ENCODE data around the gene ACAD8.
A peak's percentile ranks its signal among the peaks of the same experiment; 100 is the strongest.
"Not testable (repeated sequence)": the region's sequence is repeated elsewhere in the genome, so short reads cannot be mapped to it uniquely, and the experiment has no call there.

The ACAD8 gene

DNA sequence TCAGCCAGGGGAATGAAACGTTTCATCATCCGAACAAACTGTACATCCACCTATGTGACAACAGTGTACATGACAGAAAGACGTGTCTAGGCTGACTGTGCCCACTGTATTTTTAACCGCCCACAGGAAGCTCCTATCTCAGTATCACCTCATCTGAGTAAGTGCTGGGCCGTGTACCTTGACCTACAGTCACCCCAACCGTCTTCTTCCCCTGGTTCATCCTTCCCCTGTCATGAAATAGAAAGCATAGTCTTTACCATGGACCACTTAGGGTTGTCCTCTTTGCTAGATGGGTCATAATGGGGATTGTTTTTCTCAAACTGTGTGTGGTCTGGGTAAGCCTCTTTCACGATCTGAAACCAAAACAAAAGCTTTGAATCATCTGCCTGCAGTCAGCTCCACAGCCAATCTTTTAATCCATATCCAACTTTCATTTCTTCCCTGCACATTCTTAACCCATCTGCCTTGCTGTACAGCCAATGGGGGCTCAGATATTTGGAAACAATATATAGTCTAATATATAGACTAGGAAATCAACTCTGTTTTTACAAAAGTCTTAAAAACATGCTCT lies 4.4 kb upstream of the ACAD8 start:
- no peak for DNase-seq (ENCODE audit: low read depth)
- TF ChIP-seq, protein P1, sequence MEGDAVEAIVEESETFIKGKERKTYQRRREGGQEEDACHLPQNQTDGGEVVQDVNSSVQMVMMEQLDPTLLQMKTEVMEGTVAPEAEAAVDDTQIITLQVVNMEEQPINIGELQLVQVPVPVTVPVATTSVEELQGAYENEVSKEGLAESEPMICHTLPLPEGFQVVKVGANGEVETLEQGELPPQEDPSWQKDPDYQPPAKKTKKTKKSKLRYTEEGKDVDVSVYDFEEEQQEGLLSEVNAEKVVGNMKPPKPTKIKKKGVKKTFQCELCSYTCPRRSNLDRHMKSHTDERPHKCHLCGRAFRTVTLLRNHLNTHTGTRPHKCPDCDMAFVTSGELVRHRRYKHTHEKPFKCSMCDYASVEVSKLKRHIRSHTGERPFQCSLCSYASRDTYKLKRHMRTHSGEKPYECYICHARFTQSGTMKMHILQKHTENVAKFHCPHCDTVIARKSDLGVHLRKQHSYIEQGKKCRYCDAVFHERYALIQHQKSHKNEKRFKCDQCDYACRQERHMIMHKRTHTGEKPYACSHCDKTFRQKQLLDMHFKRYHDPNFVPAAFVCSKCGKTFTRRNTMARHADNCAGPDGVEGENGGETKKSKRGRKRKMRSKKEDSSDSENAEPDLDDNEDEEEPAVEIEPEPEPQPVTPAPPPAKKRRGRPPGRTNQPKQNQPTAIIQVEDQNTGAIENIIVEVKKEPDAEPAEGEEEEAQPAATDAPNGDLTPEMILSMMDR (conservative IDR thresholded peaks at IDR 0.05; ENCODE audit: low read length) = no peak
- H3K4me3 ChIP-seq (ENCODE audit: low read length) = no peak overlapping the region

DNA sequence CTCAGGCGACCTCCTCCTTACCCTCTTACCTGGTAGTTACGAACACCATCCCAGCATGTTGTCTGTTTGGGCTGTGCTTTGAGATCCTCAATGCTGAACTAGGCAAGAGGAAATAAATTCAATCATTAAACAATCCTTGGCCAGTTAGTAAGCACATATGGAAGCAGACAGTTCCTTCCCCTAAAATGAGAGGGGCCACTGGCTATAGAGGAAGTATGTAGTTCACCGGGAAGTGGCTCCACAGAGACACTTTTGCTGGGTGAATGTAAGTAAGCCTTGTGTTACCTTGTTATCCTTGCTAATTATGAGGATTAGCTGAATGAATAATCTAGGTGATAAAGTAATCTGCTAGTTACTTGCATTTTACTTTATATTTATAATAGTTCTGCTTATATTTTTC lies 3.1 kb upstream of the ACAD8 start:
- TF ChIP-seq, protein P1 (conservative IDR thresholded peaks at IDR 0.05; ENCODE audit: low read length) = no peak
- DNase-seq (ENCODE audit: low read depth) = no peak
- no peak overlapping the region for H3K4me3 ChIP-seq (ENCODE audit: low read length)

DNA sequence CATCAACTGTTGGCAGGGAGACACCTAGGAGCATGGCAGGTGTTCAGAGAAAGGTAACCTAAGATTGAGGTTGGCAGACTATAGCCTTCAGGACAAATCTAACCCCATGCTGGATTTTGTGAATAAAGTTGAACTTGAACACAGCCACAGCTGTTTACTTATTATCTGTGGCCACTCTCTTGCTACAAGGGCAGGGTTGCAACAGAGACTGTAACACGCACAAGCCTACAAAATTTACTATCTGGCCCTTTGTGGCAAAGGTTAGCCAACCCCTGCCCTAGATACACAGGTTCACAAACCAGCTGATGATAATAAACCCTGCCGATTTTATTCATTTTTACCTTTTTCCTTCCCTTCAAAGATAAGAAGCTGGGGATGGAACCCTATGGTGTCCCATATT lies 2.7 kb upstream of the ACAD8 start:
- TF ChIP-seq, protein P1 (conservative IDR thresholded peaks at IDR 0.05; ENCODE audit: low read length) = no peak
- no peak overlapping the region for H3K4me3 ChIP-seq (ENCODE audit: low read length)
- DNase-seq (ENCODE audit: low read depth) = no peak

DNA sequence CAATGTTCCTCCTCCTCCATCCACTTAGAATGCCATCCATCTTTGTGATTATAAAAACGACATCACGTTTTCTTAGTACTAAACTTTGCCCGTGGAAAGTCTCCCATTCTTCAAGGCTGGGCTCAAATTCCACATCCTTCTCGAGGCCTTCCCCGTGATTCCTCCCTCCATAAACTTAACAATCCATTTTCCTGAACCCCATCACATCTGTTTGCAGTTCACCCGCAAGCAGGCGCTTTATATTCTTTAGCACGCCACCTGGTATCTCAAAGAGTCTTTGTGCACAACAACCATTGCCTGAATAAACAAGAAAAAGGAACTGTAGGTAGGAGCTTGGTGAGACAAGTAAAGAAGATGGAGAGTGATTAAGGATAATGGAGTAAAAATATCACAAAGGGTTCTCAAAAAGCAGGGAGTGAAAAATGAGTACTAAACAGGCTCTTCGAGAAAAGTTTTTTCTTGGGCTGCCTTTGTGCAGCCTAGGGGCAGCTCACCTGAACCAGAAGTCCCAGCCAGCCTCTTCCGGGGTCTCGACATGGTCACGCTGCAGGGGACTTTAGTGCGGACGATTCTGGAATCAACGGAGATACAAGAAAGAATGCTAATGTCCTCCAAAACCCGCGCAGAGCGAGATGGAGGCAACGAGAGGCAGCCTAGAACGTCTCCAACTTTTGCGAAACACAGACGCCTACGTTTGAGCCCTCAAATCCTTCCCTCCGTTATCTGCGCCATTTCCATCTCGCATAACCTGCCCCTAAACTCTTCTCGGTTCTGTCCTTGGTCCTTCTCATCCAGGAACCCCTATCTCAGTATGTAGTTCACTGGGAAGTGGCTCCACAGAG lies 801 bp upstream of the ACAD8 start:
- DNase-seq (ENCODE audit: low read depth) = peak; percentile 47
- peak overlapping the region; percentile 93 for H3K4me3 ChIP-seq (ENCODE audit: low read length)
- TF ChIP-seq, protein P1 (conservative IDR thresholded peaks at IDR 0.05; ENCODE audit: low read length) = no peak

DNA sequence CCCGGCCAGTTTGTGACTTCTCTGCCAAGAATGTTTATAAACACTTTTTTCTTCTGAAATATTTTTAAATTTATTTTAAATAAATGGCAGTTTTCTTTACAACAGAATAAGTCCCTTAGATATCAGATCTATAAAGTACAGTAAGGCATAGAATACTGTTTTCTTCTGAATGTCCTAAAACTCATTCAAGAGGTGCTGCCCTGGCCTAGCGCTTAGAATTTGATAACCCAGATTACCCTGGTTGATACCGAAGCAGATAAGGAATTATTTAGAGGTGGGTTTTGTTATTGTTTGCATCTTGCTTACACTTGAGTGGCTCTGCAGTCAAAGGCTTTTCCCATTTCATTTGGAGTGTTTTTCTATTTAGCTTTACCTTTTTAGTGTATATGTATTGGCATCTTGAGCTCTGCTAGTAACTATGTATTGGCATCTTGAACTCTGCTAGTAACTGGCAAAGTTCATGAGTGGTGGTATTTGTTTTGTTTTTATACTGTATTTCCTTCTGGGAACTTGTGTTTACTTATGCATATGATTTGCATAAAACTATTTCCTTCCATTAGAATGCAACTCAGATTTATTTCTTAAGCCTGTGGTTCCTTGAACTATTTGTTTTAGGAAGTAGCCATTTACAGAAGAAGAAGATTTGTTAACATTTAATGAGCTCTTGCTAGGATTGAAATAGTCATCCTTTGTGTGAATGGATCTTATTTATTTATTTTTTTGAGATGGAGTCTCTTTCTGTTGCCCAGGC lies 1.2 kb downstream of the ACAD8 start:
- TF ChIP-seq, protein P1 (conservative IDR thresholded peaks at IDR 0.05; ENCODE audit: low read length) = no peak

DNA sequence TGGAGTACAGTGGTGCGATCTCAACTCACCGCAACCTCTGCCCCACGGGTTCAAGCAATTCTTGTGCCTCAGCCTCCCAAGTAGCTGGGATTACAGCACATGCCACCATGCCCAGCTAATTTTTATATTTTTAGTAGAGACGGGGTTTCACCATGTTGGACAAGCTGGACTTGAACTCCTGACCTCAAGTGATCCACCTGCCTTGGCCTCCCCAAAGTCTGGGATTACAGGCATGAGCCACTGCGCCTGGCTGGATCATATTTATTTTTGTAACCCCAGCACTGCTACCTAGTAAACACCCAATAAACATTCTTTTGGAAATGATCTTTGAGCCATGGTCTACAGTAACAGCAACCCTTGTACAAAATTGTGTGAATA lies 1.8 kb downstream of the ACAD8 start:
- not testable (repeated sequence) for DNase-seq (ENCODE audit: low read depth); H3K4me3 ChIP-seq (ENCODE audit: low read length)

More for the DNA sequence above, 1.2 kb downstream of the ACAD8 start:
- H3K4me3 ChIP-seq (ENCODE audit: low read length) = peak overlapping the region; percentile 93
- DNase-seq (ENCODE audit: low read depth) = no peak

DNA sequence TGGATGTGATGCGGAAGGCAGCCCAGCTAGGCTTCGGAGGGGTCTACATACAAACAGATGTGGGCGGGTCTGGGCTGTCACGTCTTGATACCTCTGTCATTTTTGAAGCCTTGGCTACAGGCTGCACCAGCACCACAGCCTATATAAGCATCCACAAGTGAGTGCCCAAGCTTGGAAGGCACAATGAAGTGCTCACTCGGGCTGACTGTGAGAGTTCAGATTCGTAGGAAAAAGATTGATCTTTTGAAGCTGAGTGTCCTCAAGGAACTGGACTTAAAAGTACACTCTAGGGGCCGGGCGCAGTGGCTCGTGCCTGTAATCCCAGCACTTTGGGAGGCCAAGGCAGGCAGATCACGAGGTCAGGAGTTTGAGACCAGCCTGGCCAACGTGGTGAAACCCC lies 3.7 kb downstream of the ACAD8 start:
- TF ChIP-seq, protein P1 (conservative IDR thresholded peaks at IDR 0.05; ENCODE audit: low read length) = no peak
- no peak overlapping the region for H3K4me3 ChIP-seq (ENCODE audit: low read length)
- no peak for DNase-seq (ENCODE audit: low read depth)

Data from AG10803 (cell line).